OCI-LY3 (cell line): ENCODE results near the gene TRPC4AP.

Experiments used
- H2AFZ ChIP-seq: fragments of 200-600, 300-600 bp; shearing (Covaris generic); 2 replicates; pipeline ENCODE4 v1.6.0; 2014; ENCODE audit warnings: antibody characterized with exemption, low read depth, low read length
- H3K27ac ChIP-seq: fragments of 200-600, 300-600 bp; sonication (generic); 2 replicates; pipeline ENCODE4 v1.5.1; 2014; ENCODE audit warnings: mild to moderate bottlenecking, low read length, moderate library complexity, mixed read lengths
- H3K27me3 ChIP-seq: fragments of 200-600, 300-600 bp; sonication (generic); 2 replicates; pipeline ENCODE4 v1.6.1; 2014; ENCODE audit warnings: low read depth, low read length, mixed read lengths
- H3K36me3 ChIP-seq: fragments of 200-600, 300-600 bp; sonication (generic); replicated peaks from 2 replicates; pipeline ENCODE3; 2014; ENCODE audit warnings: low read depth, low read length, mixed read lengths
- H3K4me1 ChIP-seq: fragments of 300-600, 200-600 bp; sonication (generic); 2 replicates; pipeline ENCODE4 v1.6.1; 2014; ENCODE audit warnings: low read length, mixed read lengths
- H3K4me2 ChIP-seq: fragments of 200-600, 300-600 bp; sonication (generic); 2 replicates; pipeline ENCODE4 v1.6.1; 2014; ENCODE audit warnings: low read length, mixed read lengths
- H3K4me3 ChIP-seq: fragments of 300-600, 200-600 bp; sonication (generic); 2 replicates; pipeline ENCODE4 v1.5.1; 2014; ENCODE audit warnings: antibody characterized with exemption, mild to moderate bottlenecking, low read length, moderate library complexity
- H3K79me2 ChIP-seq: fragments of 300-600, 200-600 bp; shearing (Covaris generic); 2 replicates; pipeline ENCODE4 v1.6.1; 2014; ENCODE audit warnings: mild to moderate bottlenecking, low read length, mixed read lengths
- H3K9ac ChIP-seq: fragments of 300-600, 200-600 bp; shearing (Covaris generic); 2 replicates; pipeline ENCODE4 v1.6.0; 2014; ENCODE audit warnings: mild to moderate bottlenecking, low read length, moderate library complexity
- H3K9me3 ChIP-seq: fragments of 200-600, 300-600 bp; shearing (Covaris generic); 2 replicates; pipeline ENCODE4 v1.6.1; 2014; ENCODE audit warnings: low read length, mixed read lengths; ENCODE audit not compliant: insufficient read depth
- H4K20me1 ChIP-seq: fragments of 200-600, 300-600 bp; sonication (generic); 2 replicates; pipeline ENCODE4 v1.6.1; 2016; ENCODE audit warnings: low read length, mixed read lengths; ENCODE audit not compliant: insufficient read depth
- EZH2phosphoT487 ChIP-seq: fragments of 200-600 bp; shearing (Covaris generic); IDR thresholded peaks from 2 replicates; pipeline ENCODE4 v1.6.1; 2018; ENCODE audit warnings: antibody characterized with exemption, mixed run types, low read depth
- TF ChIP-seq, protein P1 (sequence below): fragments of 200-600, 300-600 bp; sonication (generic); IDR thresholded peaks from 2 replicates; pipeline ENCODE4 v1.5.1; 2014; ENCODE audit warnings: antibody characterized with exemption, low read length, low read depth

TRPC4AP gene

DNA sequence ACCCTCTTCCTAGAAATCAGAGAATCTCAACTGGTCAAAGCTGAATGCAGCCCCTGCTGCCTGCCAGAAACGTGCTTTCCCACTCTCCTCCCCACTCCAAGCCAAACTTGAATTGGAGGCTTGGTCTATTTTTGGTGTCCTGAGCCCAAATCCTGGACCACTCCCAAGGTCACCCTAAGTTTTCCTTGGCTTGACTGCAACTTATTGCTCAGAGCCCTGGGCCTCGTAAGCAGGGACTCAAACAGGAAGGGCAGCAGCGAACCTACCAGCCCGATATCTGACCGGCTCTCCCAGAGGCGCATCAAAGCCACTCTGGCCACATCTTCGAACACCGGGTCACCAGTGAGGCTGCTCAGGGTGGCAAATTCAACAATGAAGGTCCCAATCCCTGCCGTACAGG lies 41.9 kb upstream of the TRPC4AP start:
- H4K20me1 ChIP-seq = no peaks in the 10 kb centered on the region
- H3K79me2 ChIP-seq = no peaks in the 10 kb centered on the region
- no peaks in the 10 kb centered on the region for H3K9me3 ChIP-seq
- H3K27ac ChIP-seq = no peak overlapping the region
- H3K9ac ChIP-seq = no peak overlapping the region
- H3K4me2 ChIP-seq = no peak overlapping the region
- no peak overlapping the region for H3K4me3 ChIP-seq
- no peaks in the 10 kb centered on the region for H3K27me3 ChIP-seq
- H3K4me1 ChIP-seq = no peaks in the 10 kb centered on the region
- no peak for TF ChIP-seq EZH2phosphoT487
- TF ChIP-seq, protein P1, sequence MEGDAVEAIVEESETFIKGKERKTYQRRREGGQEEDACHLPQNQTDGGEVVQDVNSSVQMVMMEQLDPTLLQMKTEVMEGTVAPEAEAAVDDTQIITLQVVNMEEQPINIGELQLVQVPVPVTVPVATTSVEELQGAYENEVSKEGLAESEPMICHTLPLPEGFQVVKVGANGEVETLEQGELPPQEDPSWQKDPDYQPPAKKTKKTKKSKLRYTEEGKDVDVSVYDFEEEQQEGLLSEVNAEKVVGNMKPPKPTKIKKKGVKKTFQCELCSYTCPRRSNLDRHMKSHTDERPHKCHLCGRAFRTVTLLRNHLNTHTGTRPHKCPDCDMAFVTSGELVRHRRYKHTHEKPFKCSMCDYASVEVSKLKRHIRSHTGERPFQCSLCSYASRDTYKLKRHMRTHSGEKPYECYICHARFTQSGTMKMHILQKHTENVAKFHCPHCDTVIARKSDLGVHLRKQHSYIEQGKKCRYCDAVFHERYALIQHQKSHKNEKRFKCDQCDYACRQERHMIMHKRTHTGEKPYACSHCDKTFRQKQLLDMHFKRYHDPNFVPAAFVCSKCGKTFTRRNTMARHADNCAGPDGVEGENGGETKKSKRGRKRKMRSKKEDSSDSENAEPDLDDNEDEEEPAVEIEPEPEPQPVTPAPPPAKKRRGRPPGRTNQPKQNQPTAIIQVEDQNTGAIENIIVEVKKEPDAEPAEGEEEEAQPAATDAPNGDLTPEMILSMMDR = no peak
- H2AFZ ChIP-seq = no peak overlapping the region
- H3K36me3 ChIP-seq = peaks cover 38% of the 10 kb centered on the region

DNA sequence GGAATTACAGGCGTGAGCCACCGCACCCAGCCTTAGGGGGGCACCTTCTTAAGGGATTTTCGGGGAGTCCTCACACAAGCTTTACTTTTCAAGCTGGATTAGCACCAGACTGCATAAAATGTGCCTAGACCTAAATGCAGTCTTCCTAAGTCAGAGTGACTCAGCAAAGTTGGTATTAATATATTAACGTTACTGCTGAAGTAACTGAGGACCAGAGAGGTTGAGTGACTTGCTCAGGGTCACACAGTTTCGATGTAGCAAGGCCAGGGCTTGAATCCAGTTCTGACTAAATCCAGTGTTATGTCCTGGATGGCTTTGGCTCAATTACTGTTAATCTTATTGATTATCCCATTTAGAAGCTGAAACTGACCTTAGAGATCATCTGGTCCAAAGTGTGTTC lies 41.1 kb upstream of the TRPC4AP start:
- Histone ChIP-seq H3K9ac (no peak overlapping the region), H3K4me1 (no peaks in the 10 kb centered on the region), H3K4me3 (no peak overlapping the region), H2AFZ (no peak overlapping the region), H4K20me1 (no peaks in the 10 kb centered on the region), H3K27me3 (no peaks in the 10 kb centered on the region), H3K79me2 (no peaks in the 10 kb centered on the region), H3K36me3 (peaks cover 38% of the 10 kb centered on the region), H3K4me2 (no peak overlapping the region), H3K27ac (no peak overlapping the region), H3K9me3 (no peaks in the 10 kb centered on the region)
- TF ChIP-seq, protein P1 = no peak
- TF ChIP-seq EZH2phosphoT487 = no peak

DNA sequence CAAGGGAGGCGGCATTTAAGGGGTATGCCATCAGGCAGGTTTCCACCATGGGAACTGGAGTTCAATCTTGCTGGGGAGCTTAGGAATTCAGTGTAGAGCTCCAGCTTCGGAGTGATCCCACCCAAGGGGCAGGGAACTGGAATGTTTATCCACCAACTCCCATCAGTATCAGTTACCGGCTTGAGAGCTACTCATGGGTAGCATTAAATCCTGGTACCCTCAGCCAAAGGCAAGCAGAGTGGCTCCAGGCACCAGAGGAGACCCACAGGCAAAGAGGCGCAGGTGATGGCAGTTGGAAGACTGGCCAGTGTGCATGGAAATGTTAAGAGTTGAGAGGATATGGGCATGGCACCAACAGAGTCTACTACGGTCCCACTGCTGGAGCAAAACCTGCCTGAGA lies 40.4 kb upstream of the TRPC4AP start:
- TF ChIP-seq, protein P1 = no peak
- no peak for TF ChIP-seq EZH2phosphoT487
- H3K9ac ChIP-seq = no peak overlapping the region
- H4K20me1 ChIP-seq = no peaks in the 10 kb centered on the region
- no peak overlapping the region for H3K27ac ChIP-seq
- H3K4me2 ChIP-seq = no peak overlapping the region
- H3K79me2 ChIP-seq = no peaks in the 10 kb centered on the region
- no peaks in the 10 kb centered on the region for H3K4me1 ChIP-seq
- no peaks in the 10 kb centered on the region for H3K9me3 ChIP-seq
- no peaks in the 10 kb centered on the region for H3K27me3 ChIP-seq
- H2AFZ ChIP-seq = no peak overlapping the region
- no peak overlapping the region for H3K4me3 ChIP-seq
- H3K36me3 ChIP-seq = peaks cover 38% of the 10 kb centered on the region

DNA sequence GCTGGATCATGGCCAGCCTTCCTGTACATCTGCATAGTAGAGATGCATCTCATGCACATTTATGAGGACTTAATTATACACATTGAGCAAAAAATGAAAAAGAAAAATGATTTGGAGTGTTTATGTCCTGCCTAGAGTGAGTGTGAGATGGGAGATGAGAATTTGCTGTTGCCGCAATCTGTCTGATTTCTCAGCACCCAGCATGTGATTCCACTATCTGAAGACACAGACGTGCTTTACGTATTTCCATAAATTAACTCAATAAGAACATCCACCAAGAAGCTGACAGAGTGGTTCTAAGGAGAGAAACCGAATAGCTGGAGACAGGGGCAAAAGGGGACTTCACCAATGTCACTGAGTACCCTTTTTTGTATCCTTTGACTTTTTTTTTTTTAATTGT lies 39.3 kb upstream of the TRPC4AP start:
- Histone ChIP-seq H3K9me3 (no peaks in the 10 kb centered on the region), H3K4me3 (no peak overlapping the region), H3K27me3 (no peaks in the 10 kb centered on the region), H3K27ac (no peak overlapping the region), H3K4me2 (no peak overlapping the region), H3K79me2 (no peaks in the 10 kb centered on the region), H4K20me1 (no peaks in the 10 kb centered on the region), H3K36me3 (peaks cover 40% of the 10 kb centered on the region), H2AFZ (no peak overlapping the region), H3K9ac (no peak overlapping the region), H3K4me1 (no peaks in the 10 kb centered on the region)
- TF ChIP-seq, protein P1 = no peak
- TF ChIP-seq EZH2phosphoT487 = no peak
